Ovary (tissue), 3 donors: Measurements from ENCODE around the gene KIF15.

Source experiments
- CTCF ChIP-seq, 3 donors: fragments of 450-650 bp in 2 of 3; fragments of 200-600 bp in 1 of 3; IDR thresholded peaks; one replicate each; pipeline versions ENCODE4 v1.5.1 to v1.8.0; 2016 to 2022; ENCODE audit warnings: antibody characterized with exemption in 3 of 3, mild to moderate bottlenecking in 1 of 3
- EP300 ChIP-seq: sonication (generic); formaldehyde crosslinking; IDR thresholded peaks from one replicate; pipeline ENCODE4 v1.6.1; 2017; ENCODE audit warnings: antibody characterized with exemption
- POLR2A ChIP-seq: fragments of 450-650 bp; IDR thresholded peaks from one replicate; pipeline ENCODE4 v1.6.1; 2017; ENCODE audit warnings: antibody characterized with exemption, mild to moderate bottlenecking, moderate library complexity
- donor health status: DM: no; HTN: no; CAD: no.

GRCh38 chr3:44832965-44833364, 71.4 kb downstream of the KIF15 start:
- TF ChIP-seq CTCF (IDR thresholded peaks at IDR 0.05) (no peak), POLR2A (no peak), EP300 (no peak)
